Islet precursor cell (in vitro differentiated cells): ENCODE measurements around the gene ELN.
"Not testable (repeated sequence)": the region's sequence is repeated elsewhere in the genome, so short reads cannot be mapped to it uniquely, and the experiment has no call there.

ENCODE experiments used
- DNase-seq: peaks from one replicate; pipeline ENCODE4 v3.0.0-alpha.2; 2018

The ELN gene

GRCh38 chr7:74027683-74028320, at the start of gene ELN:
TSS of gene ELN (plus strand) at chr7:74028173. CDS start at chr7:74028188, 15 bp downstream.
- DNase-seq: no peak

DNA sequence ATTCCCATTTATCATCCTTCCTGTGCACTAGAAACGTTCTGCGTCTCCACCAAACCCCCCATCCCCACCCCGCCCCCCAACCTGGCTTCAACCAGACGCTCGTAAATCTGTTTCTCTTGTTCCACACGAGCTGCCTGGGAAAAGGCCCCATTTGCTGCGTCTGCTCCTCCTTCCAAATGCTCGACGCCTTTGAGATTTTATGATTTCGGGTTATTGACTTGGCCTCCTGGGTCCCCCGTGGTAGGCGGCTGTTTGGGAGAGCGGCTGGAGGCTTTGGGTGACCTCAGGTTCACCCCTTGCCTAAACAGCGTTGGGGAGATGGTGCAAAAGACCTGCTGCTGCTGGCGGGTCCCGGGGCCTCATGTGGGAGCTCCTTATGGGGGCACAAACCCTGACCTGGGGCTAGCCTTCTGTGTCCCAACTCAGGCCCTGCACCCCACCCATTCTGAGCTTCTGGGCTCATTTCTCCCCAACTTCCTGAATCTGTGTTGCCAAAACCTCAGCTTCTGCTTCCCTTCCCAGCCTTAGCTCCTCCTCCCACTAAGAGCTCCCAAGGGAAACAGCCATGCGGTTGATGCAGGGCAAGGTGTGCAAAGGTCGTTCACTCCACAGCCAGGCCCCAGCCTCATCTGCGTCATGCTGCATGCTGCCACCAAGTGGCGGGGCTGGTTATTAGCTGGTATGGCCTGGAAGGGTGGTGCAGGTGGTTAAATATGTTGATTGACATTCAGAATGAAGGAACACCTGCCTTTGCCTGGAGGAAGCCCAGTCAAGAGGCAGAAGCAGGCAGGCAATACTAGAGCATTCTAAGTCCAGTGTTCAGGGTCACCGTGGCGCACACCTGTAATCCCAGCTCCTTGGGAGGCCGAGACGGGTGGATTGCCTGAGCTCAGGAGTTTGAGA, 49.1 kb upstream of the ELN start:
- peak; percentile 87 for DNase-seq

- DNase-seq: not testable (repeated sequence)
Observed at GRCh38 chr7:73979656-73980055, 48.3 kb upstream of the ELN start.

DNA sequence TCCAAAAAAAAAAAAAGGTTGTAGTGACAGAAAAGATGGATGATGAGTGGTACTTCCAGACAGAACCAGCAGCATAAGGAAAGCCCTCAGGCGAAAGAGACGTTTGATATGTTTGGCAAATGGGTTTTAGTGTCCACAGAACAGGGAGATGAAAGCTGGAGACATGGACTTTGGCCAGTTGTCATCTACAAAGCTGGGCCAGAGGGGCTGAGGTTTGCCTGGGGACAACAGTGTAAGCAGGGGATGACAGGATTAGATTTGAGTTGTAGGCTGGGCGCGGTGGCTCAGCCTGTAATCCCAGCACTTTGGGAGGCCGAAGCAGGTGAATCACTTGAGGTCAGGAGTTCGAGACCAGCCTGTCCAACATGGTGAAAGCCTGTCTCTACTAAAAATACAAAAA, 47.8 kb upstream of the ELN start:
- no peak for DNase-seq

DNA sequence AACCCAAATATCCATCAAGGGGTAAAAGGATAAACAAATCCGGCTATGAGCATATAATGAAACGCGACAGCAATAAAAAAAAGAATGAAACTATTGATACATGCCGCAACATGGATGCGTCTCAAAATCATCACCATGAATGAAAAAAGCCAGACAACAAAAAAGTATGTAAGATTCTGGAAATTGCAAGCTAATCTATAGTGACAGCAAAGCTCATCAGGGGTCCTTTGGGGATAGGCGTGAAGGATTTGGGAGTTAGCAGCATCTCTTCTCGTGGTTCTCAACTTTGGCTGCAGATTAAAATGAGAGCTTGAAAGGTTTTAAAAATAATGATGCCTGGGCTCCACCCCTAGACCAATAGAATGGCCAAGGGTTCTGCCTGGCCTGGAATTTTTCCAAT, 46.0 kb upstream of the ELN start:
- no peak for DNase-seq

DNA sequence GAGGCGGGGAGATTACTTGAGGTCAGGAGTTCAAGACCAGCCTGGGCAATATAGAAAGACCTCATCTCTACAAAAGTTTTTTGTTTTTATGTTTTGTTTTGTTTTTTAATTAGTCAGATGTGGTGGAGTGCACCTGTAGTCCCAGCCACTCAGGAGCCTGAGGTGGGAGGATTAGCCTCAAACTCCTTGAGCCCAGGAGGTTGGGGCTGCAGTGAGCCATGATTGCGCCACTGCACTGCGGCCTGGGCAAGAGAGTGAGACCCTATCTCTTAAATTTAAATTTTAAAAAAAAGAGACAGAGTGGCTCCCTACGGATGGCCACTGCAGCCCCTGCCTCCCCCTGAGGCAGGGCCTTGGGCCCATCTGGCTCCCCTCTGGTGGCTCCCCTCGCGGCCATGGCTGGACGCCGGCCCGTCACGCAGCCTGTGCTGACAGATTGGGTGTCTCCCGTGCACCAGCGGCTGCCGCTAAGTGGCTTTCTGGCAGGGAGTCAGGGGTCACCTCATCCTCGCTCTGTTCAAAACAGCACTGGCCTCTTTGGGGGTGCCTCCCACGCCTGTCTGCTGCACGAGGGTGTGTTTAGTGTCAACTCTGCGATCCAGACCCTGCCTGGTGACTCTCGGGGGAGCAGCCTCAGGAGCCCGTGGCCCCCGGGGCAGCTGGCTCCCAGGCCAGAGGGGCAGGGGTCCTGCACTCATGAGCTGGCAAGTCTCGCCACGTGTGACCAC, 44.4 kb upstream of the ELN start:
- no peak for DNase-seq

GRCh38 chr7:73984481-73985205, 43.3 kb upstream of the ELN start:
- DNase-seq: peak; percentile 47

DNA sequence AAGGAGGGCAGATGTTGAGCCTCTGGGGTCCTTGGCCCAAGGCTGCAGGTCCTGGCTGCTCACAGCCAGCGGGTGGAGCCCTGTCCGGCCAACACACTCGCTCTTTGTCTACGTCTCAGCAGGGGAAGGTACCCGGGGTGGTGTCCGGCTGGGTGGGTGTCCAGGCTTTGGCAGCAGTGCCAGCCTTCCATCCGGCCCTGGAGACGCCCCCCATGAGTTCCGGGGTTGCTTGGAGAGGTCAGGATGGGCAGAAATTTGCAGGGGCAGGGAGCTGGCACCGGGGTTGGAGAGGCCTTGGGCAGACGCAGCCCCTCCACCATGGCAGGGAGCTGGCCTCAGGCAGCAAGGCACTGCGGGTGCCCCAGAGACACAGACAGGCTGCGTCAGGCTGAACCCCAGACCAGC, 42.2 kb upstream of the ELN start:
- peak; percentile 69 for DNase-seq

DNA sequence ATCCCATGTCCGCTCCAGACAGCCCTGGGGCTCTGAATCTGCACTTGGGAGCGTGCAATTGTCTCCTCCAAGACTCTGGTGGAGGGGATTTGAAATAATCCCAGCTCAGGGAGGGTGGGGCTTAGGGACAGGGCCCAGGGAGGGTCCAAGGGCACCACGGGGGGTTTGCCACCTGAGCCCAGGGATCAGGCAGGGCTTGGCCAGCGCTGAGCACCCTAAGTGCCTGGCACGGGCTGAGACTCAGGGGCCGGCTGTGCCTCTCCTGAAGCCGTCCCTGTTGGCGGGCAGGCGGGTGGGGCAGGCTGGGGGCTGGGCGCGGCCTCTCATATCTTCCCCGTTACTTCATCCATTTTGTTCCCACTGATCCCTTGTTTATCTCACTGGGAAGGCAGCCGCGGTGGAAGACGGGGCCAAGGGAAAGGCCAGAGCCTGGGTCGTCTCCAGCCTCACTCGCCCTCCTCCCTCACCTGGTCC, 41.8 kb upstream of the ELN start:
- DNase-seq: no peak

DNA sequence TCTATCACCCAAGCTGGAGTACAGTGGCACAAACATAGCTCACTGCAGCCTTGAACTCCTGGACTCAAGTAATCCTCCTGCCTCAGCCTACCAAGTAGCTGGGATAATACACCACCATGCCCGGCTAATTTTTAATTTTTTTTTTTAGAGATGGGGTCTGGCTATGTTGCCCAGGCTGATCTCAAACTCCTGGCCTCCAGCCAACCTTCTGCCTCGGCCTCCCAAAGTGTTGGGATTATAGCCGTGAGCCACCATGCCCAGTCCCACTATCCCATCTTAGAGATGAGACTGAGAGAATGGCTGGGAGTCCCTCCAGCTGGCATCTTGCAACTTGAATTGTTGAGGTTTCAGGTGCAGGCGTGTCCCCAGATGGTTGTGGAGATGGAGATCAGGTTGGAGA, 40.7 kb upstream of the ELN start:
- peak; percentile 22 for DNase-seq

- DNase-seq: peak; percentile 97
Observed at GRCh38 chr7:73988197-73988596, 39.8 kb upstream of the ELN start.

GRCh38 chr7:73991522-73992100, 36.4 kb upstream of the ELN start:
- no peak for DNase-seq

DNA sequence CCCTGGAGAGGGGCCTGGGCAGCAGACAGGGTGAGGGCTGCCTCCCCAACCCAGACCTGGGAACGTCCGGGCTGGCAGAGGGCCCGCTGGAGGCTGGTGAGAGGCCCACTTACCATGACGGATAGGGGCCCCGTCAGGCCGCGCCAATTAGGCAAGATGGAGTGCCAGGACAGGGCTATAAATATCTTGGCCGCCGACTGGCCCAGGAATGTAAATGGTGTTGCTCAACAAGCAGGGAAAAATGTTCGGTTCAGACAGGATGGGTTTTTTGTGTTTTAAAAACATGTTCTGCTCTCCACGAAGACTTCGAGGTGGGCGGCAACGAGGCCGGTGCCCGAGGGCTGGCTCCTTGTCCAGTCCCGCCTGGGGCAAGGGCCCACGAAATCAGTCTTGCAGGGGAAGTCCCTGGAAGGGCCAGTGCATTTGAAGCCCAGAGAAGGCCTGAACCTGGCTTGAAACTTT, 35.8 kb upstream of the ELN start:
- no peak for DNase-seq

GRCh38 chr7:73994023-73994422, 34.0 kb upstream of the ELN start:
- DNase-seq: no peak

DNA sequence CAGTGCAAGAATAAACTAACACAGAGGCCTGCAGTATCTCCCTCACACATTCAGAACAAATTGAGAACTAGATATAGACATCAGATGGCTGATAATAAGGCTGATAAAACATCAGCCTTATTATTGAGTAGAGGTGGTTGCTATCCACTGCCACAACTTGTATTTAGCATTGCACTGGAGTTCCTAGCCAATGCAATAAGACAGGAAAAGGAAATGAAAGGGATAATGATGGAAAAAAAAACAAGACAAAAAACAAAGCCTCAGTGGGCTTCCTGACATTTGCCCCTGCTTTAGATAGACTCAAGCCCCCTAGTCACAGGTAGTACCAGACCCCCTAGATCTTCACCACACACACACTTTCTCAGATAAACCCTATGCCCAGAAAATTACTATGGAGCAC, 33.2 kb upstream of the ELN start:
- DNase-seq: no peak

- no peak for DNase-seq
Observed at GRCh38 chr7:73995330-73995729, 32.6 kb upstream of the ELN start.

DNA sequence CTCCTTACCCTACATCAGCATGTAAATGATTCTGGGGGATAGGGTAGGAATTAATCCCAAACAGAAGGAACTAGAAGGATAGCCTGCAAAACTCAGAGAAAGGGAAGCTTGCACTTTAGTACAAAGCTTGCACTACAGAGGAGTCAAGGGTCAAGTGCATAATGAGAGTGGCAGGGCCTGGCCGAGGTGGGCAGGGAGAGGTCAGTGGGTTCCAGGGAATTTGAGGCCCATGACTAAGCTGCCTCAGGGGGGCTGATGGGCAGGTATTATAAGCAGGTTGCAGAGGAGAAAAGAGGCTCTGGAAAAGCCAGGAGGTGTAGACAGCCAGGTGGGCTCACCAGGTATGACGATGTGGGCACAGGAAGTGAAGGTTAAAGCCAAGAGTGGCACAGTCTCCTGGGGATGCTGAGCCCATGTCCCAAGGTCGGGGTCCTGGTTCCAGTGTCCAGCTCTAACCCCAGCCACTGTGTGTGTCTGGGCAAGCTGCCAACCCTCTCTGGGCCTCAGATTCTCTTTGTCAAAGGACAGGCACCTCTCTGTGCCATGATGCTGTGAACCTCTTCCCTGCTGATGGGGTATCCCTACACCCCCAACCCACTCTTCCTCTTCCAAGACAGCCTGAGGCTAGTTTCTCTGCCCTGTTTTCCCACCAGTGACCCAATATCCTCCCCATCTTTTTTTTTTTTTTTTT, 32.0 kb upstream of the ELN start:
- no peak for DNase-seq

DNA sequence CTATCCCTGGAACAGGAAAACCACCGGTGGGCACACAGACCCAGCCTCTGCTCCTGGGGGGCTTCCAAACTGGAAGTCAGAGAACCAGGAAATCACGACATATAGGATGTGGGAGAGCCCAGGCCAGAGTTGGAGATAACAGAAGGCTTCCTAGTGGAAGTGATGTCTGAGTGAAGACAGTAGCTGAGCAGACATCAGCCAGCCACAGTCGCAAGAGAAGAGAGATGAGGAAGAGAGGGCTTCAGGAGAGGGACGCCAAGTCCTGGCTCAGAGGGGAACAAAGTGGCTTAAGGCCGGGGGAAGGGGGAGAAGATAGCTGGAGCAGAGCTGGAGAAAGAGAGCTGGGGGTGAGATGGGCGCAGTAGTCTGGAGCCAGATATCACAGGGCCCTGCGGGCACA, 30.9 kb upstream of the ELN start:
- no peak for DNase-seq

DNA sequence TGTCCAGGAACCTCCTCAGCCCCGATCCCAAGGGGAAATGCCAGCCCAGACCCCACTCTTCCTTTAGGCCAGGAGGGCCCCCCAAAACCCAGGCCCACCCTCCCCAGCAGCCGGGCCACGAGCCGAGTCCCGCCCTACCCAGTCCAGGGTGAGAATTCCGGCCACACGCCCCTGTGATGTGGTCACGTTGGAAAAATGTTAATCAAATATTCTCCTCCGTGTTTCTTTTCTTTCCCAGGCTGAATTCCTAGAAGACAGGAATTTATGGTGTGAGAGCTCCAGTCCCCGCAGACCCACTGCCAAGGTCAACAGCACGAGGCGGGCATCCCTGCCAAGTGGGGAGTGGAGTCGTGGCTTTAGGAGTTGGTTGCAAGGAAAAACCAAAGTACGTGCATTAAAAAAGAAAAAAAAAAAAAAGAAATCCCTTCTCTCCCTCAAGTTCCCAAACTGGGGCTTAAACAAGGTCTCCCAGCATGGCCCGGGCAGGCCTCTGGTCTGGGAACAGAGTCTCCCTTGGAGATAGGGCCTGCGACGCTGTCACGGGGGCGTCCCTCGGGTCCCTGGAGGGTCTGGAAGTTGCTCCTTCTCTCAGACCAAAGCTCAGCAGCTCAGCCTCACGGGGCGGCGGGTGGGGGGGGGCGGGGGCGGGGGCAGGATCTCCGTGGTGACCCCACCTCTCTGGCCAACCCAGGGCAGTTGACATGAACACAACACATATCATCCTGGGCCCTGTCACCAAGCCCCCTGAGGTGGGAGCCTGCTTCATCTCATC, 28.1 kb upstream of the ELN start:
- no peak for DNase-seq

GRCh38 chr7:74000489-74001149, 27.4 kb upstream of the ELN start:
- no peak for DNase-seq

DNA sequence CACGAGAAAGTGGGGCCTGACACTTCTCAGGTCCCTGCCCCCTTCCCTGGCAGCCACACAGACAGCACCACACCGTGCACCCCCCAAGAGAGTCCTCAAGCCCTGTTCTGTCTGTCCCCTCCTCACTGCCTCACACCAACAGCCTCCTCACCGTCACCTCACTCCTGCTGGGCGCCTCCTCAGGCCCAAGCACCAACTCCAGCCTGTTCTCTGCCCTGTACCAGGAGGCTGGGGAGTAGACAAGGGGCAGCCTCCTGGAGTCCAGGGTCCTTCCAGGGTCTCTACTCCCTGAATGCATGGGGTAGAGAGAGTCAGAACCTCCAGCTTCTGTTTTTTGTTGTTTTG, 26.9 kb upstream of the ELN start:
- DNase-seq: no peak
